Mesothelial cell of epicardium (in vitro differentiated cells): ENCODE results near the gene AQP4. TPM values are rescaled to one million over a fixed set of nuclear protein-coding genes. Genes with fewer than 3 reads are reported as not detected.

Experiments used
- DNase-seq, 2 experiments: peaks; one replicate each; pipeline ENCODE4 v3.0.0; 2021; ENCODE audit warnings: low spot score in 2 of 2; ENCODE audit not compliant: unreplicated experiment in 2 of 2
- H3K27ac Mint-ChIP-seq: 2 replicates; pipeline ENCODE4 v1.8.0; 2021; ENCODE audit warnings: mixed read lengths
- H3K27me3 Mint-ChIP-seq: 2 replicates; pipeline ENCODE4 v1.8.0; 2021; ENCODE audit warnings: low read depth, mixed read lengths
- H3K36me3 Mint-ChIP-seq: 2 replicates; pipeline ENCODE4 v1.8.0; 2021; ENCODE audit warnings: mixed read lengths
- H3K4me1 Mint-ChIP-seq: 2 replicates; pipeline ENCODE4 v1.8.0; 2021; ENCODE audit warnings: mixed read lengths
- H3K4me3 Mint-ChIP-seq: 2 replicates; pipeline ENCODE4 v1.8.0; 2021; ENCODE audit warnings: mild to moderate bottlenecking, moderate library complexity, mixed read lengths
- H3K9me3 Mint-ChIP-seq: 2 replicates; pipeline ENCODE4 v1.8.0; 2021; ENCODE audit warnings: mixed read lengths
- CTCF ChIP-seq: fragments of 200-600 bp; sonication (generic); IDR thresholded peaks from one replicate; pipeline ENCODE4 v1.5.0; 2021; ENCODE audit warnings: antibody characterized with exemption; ENCODE audit not compliant: unreplicated experiment
- total RNA-seq: library from RNA; stranded (reverse); gene quantifications from 3 replicates; pipeline ENCODE4 v1.2.1, GENCODE V29; 2021

AQP4 gene
- total RNA-seq, 1 donor from 2014 or later = 0.51 TPM

GRCh38 chr18:26819046-26819445, 46.5 kb downstream of the AQP4 start:
- Mint-ChIP-seq H3K27me3 (no peaks in the 10 kb centered on the region), H3K27ac (no peak overlapping the region), H3K4me1 (no peaks in the 10 kb centered on the region), H3K36me3 (peaks cover 10% of the 10 kb centered on the region), H3K4me3 (no peak overlapping the region), H3K9me3 (peaks cover 27% of the 10 kb centered on the region)
- no peak for DNase-seq
- no peak for TF ChIP-seq CTCF

DNA sequence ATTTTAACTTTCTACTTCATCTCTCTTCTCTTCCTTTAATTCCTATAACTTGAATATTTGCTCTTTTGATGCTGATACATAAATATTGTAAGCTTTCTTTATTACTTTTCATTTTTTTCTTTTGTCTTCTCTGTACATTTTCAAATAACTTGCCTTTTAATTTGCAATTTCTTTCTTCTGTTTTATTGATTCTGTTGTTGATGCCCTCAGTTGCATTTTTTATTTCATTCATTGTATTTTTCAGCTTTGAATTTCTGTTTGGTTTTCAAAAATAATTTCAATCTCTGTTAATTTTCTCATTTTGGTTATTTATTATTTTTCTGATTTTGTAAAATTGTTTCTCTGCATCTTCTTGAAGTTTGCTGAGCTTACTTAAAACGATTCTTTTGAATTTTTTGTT, 47.0 kb downstream of the AQP4 start:
- peaks cover 27% of the 10 kb centered on the region for H3K9me3 Mint-ChIP-seq
- H3K36me3 Mint-ChIP-seq = peaks cover 10% of the 10 kb centered on the region

DNA sequence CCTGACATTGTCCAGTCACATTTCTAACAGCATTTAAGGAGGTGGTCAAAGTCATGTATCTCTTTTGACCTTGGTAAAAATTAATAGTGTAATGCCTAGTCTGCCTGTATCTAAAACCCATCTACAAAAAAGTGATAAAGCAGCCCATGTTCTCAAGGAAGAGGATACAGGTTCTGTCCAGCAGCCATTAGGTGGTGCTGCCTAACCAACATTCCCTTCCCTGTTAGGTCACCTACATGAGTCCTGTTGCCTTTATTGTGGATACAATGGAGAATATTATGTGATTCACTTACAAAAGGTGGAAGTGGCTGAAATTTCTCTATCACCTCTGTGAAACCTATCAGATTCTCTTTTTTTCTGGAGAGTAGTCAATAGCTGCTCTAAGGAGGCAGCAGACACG, 52.5 kb downstream of the AQP4 start:
- Mint-ChIP-seq H3K27me3 (no peaks in the 10 kb centered on the region), H3K36me3 (peaks cover 2% of the 10 kb centered on the region), H3K9me3 (peaks cover 11% of the 10 kb centered on the region), H3K4me1 (no peaks in the 10 kb centered on the region), H3K4me3 (no peak overlapping the region), H3K27ac (no peak overlapping the region)
- no peak for TF ChIP-seq CTCF
- DNase-seq = no peak

More for the DNA sequence above, 47.0 kb downstream of the AQP4 start:
- no peak for TF ChIP-seq CTCF
- Mint-ChIP-seq H3K4me3 (no peak overlapping the region), H3K4me1 (no peaks in the 10 kb centered on the region), H3K27me3 (no peaks in the 10 kb centered on the region), H3K27ac (no peak overlapping the region)
- no peak for DNase-seq

GRCh38 chr18:26812462-26812861, 53.0 kb downstream of the AQP4 start:
- Mint-ChIP-seq H3K27ac (no peak overlapping the region), H3K4me3 (no peak overlapping the region), H3K4me1 (no peaks in the 10 kb centered on the region), H3K36me3 (no peaks in the 10 kb centered on the region), H3K9me3 (peaks cover 6% of the 10 kb centered on the region), H3K27me3 (no peaks in the 10 kb centered on the region)
- TF ChIP-seq CTCF = no peak
- no peak for DNase-seq

GRCh38 chr18:26809346-26809745, 56.2 kb downstream of the AQP4 start:
- Mint-ChIP-seq H3K9me3 (no peaks in the 10 kb centered on the region), H3K27ac (no peak overlapping the region), H3K4me3 (no peak overlapping the region), H3K4me1 (no peaks in the 10 kb centered on the region), H3K36me3 (no peaks in the 10 kb centered on the region), H3K27me3 (no peaks in the 10 kb centered on the region)
- DNase-seq = no peak
- no peak for TF ChIP-seq CTCF

- H3K27me3 Mint-ChIP-seq = no peaks in the 10 kb centered on the region
- no peak for TF ChIP-seq CTCF
- DNase-seq = no peak
- peaks cover 4% of the 10 kb centered on the region for H3K4me1 Mint-ChIP-seq
- H3K9me3 Mint-ChIP-seq = peaks cover 5% of the 10 kb centered on the region
- H3K36me3 Mint-ChIP-seq = no peaks in the 10 kb centered on the region
- no peak overlapping the region for H3K27ac Mint-ChIP-seq
- no peak overlapping the region for H3K4me3 Mint-ChIP-seq
Observed at GRCh38 chr18:26806224-26806623, 59.3 kb downstream of the AQP4 start.
